DMS53 treated with DMSO at 0.1 percent for 48 hours (cell line): ENCODE measurements around the gene EHF.

Experiments
- DNase-seq: peaks from one replicate; lab custom pipeline; 2025; ENCODE audit not compliant: unreplicated experiment; lab: John Stamatoyannopoulos, UW

Gene EHF

GRCh38 chr11:34643311-34643710, 22.4 kb downstream of the EHF start:
- DNase-seq: no peak

GRCh38 chr11:34643846-34644245, 23.0 kb downstream of the EHF start:
- no peak for DNase-seq

GRCh38 chr11:34644669-34645406, 23.9 kb downstream of the EHF start:
- DNase-seq: no peak

DNA sequence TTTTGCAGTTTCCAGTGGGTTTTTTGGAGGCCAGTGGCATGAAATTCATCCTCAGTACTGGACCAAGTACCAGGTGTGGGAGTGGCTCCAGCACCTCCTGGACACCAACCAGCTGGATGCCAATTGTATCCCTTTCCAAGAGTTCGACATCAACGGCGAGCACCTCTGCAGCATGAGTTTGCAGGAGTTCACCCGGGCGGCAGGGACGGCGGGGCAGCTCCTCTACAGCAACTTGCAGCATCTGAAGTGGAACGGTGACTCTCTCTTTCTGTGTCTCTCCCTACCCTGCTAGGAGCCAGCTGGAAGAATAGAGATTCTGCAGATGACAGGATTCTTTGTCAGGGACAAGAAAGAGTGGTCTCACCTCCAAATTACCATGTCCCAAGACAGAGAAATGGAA, 25.5 kb downstream of the EHF start:
- no peak for DNase-seq

DNA sequence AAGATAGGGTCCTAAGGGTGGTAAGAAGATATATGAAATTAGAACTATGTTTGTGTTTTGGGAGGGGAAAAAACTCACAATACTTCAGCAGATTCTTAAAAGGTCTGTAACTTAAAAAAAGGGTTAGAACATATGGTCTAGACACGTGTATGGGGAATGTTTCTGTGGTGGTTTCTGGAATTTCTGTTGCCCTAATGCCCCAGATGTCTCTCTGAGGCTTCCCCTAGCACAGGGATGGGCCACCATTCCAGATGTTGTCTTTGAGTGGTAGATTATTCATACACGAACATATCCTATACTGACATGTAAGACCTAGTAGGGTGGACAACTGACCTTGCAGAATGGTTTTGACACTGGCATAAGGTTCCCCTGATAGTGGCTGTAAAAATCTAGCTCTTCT, 26.2 kb downstream of the EHF start:
- DNase-seq: no peak

DNA sequence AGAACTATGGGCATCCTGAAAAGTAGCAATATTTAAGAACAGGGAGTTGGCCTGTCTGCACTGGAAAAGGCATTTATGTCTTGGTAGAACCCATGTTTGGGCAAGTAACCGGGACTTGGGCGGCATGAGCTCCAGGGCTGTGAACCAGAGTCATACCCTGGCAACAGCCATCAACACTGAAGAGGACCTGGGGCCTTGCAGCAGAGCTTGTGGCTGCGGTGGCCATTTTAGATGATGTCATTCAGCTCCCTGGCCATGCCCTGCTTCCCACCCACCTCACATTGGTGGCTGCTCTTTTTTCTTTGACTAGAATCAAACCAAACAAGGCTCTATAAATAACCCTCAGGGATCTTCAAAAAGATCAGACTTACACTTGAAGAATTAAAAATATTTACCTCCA, 26.6 kb downstream of the EHF start:
- no peak for DNase-seq

DNA sequence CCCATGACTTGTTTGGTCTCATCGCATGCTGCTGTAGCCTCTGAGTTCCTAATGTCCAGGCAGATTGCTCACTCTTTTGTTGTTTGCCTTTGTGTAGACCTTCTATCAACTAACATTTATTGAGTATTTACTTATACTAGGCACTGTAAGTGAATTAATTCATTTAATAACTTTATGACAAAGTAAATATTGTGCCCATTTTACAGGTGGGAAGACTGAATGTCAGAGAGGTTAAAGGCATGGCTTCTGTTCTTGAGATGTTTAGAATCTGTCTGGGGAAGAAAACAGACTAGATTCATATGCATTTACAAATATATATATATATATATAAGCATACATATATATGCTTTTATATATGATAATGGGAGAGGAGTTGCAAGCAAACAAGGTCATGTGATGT, 27.1 kb downstream of the EHF start:
- no peak for DNase-seq

DNA sequence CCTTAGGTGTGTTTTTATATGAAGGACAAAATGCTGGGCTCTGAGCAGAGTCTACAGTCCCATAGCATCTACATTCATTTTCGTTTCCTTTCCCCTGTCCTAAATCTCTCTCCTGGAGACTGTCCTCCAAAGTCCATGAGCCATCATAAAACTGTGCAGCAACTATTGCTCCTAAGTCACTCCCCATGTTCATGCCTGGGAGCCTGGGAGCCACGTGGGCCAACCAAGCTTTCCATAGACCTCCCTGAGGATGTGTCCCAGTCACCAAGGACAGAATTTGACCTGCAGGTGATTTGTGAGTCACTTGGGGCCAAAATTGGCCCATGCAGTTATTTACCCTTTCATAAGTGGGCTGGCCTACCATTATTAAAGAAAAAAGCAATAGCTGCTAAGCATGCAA, 28.7 kb downstream of the EHF start:
- DNase-seq: no peak

DNA sequence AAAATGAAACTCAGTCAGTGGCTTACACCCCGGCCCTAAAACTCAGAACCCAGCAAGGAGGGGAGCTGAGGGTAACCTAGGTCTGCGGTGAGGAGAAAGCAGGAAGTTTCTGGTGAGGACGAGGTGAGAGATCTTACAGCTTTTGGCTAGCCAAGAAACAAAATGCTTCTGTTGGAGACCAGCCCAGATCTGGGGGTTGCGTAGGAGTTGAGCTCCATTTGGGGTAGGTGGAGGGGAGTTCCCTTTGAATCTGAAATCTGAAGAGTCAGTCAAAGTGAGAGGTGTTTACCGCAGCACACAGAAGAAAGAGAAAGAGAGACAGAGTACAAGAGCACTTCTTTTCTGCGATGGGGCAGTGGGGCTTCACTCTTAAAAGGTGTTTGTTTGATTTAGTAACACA, 29.6 kb downstream of the EHF start:
- no peak for DNase-seq

- no peak for DNase-seq
Observed at GRCh38 chr11:34651551-34651950, 30.7 kb downstream of the EHF start.

GRCh38 chr11:34652191-34652973, 31.5 kb downstream of the EHF start:
- DNase-seq: no peak

- DNase-seq: no peak
Observed at GRCh38 chr11:34653031-34653430, 32.1 kb downstream of the EHF start.

- DNase-seq: no peak
Observed at GRCh38 chr11:34653851-34654482, 33.1 kb downstream of the EHF start.

DNA sequence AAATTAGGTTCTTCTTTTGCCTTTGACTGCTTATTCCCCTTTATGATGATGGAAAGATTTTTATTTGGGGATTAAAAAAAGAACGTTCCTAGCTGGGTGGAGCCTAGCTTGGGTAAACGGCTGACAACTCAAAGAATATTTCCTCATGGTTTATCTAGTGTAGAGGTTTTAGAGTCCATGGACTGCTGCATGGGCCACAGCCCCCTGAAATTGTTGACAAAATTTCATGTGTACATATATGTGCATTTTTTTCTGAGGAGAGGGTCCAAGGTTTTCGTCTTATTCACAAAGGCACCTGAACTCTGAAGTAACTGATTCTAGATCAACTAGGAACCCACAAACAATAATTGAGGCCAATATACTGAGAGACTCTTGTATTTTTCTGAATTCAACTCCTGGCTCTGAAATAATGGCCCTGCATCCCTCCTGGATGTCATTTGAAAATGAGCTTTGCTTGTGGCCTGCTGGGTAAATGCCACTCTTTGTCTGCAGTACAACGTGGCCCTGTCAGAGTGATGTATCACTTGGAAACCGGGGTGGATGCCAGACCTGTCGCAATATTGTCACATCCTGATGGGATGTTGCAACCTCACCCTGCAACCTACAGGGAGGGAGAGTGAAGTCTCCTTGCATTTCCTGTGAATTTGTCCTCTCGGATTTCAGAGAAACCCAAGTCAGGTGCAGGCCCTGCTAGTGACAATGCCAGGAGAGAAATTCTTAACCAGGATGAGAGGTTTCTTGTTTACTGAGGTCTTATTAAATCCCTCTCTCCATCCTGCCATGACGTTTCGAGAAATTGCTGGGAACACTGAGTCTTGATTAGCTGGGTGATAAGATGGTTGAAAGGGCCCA, 33.8 kb downstream of the EHF start:
- peak; percentile 30 for DNase-seq

- DNase-seq: no peak
Observed at GRCh38 chr11:34655335-34656008, 34.6 kb downstream of the EHF start.

- no peak for DNase-seq
Observed at GRCh38 chr11:34656062-34656720, 35.3 kb downstream of the EHF start.

DNA sequence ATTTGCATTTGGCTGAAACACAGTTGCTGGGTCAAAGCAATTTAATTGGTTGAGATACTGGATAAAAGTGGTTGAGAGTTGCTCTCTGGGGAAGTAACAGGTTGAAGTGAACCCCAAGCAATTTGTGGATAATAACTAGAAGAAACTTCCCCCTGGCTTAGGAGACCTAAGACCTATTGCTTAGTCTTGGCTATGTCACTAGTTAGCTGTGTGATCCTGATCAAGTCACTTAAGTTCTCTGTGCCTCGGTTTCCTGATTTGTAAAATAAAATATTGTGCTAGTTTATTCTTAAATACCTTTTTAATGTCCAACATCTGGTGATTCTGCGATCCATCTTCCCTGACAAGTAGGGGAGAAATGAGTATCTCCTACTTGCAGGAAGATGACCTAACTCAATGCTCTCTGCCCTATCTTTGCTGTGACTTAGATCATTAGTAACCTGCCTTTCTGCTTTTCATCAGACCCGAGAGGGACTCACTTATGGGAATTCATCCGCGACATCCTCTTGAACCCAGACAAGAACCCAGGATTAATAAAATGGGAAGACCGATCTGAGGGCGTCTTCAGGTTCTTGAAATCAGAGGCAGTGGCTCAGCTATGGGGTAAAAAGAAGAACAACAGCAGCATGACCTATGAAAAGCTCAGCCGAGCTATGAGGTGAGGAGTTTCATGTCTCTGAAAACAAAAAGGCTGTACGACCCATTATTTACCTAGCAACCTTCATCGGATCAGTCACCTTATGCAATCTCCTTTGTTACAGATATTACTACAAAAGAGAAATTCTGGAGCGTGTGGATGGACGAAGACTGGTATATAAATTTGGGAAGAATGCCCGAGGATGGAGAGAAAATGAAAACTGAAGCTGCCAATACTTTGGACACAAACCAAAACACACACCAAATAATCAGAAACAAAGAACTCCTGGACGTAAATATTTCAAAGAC, 37.5 kb downstream of the EHF start:
- DNase-seq: no peak

DNA sequence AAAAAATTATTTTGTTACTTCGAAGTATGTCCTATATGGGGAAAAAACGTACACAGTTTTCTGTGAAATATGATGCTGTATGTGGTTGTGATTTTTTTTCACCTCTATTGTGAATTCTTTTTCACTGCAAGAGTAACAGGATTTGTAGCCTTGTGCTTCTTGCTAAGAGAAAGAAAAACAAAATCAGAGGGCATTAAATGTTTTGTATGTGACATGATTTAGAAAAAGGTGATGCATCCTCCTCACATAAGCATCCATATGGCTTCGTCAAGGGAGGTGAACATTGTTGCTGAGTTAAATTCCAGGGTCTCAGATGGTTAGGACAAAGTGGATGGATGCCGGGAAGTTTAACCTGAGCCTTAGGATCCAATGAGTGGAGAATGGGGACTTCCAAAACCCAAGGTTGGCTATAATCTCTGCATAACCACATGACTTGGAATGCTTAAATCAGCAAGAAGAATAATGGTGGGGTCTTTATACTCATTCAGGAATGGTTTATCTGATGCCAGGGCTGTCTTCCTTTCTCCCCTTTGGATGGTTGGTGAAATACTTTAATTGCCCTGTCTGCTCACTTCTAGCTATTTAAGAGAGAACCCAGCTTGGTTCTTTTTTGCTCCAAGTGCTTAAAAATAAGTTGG, 38.3 kb downstream of the EHF start:
- DNase-seq: no peak
